Smooth muscle cell (in vitro differentiated cells): Measurements from ENCODE around the gene EPS8L1. TPM values are rescaled to one million over a fixed set of nuclear protein-coding genes. Genes with fewer than 3 reads are reported as not detected.

Source experiments
- DNase-seq: peaks from one replicate; lab custom pipeline; 2025; ENCODE audit not compliant: unreplicated experiment; lab: John Stamatoyannopoulos, UW
- H2AFZ ChIP-seq: fragments of 200-600 bp; sonication (generic); 2 replicates; pipeline ENCODE4 v1.6.0; 2016; ENCODE audit warnings: antibody characterized with exemption, low read depth, mild to moderate bottlenecking
- H3F3A ChIP-seq: fragments of 200-600 bp; sonication (generic); 2 replicates; pipeline ENCODE4 v1.6.0; 2017; ENCODE audit warnings: antibody characterized with exemption, low read depth
- H3K27ac ChIP-seq: fragments of 200-600 bp; sonication (generic); 2 replicates; pipeline ENCODE4 v1.5.1; 2016; ENCODE audit warnings: low read depth, mild to moderate bottlenecking
- H3K27me3 ChIP-seq: fragments of 200-600 bp; sonication (generic); 2 replicates; pipeline ENCODE4 v1.6.1; 2016; ENCODE audit warnings: low read depth, mild to moderate bottlenecking
- H3K36me3 ChIP-seq: fragments of 200-600 bp; sonication (generic); 2 replicates; pipeline ENCODE4 v1.5.1; 2016; ENCODE audit warnings: low read depth
- H3K4me1 ChIP-seq: fragments of 200-600 bp; sonication (generic); 2 replicates; pipeline ENCODE4 v1.5.1; 2016; ENCODE audit warnings: low read depth
- H3K4me2 ChIP-seq: fragments of 200-600 bp; sonication (generic); 2 replicates; pipeline ENCODE4 v1.6.0; 2016; ENCODE audit warnings: mild to moderate bottlenecking
- H3K4me3 ChIP-seq: fragments of 200-600 bp; sonication (generic); 2 replicates; pipeline ENCODE4 v1.5.1; 2016; ENCODE audit warnings: mild to moderate bottlenecking
- H3K79me2 ChIP-seq: fragments of 200-600 bp; sonication (generic); 2 replicates; pipeline ENCODE4 v1.6.0; 2016; ENCODE audit warnings: low read depth, mild to moderate bottlenecking
- H3K9ac ChIP-seq: fragments of 200-600 bp; sonication (generic); 2 replicates; pipeline ENCODE4 v1.6.0; 2016; ENCODE audit warnings: low read depth
- H3K9me3 ChIP-seq: fragments of 200-600 bp; sonication (generic); replicated peaks from 2 replicates; pipeline ENCODE4 v1.5.1; 2016; ENCODE audit warnings: low read depth
- H4K20me1 ChIP-seq: fragments of 200-600 bp; sonication (generic); 2 replicates; pipeline ENCODE4 v1.6.0; 2016; ENCODE audit warnings: low read depth
- CTCF ChIP-seq: fragments of 200-600 bp; sonication (generic); IDR thresholded peaks from 2 replicates; pipeline ENCODE4 v1.5.1; 2017; ENCODE audit warnings: borderline replicate concordance, mild to moderate bottlenecking, antibody characterized with exemption; ENCODE audit not compliant: insufficient read depth, poor library complexity, severe bottlenecking
- WGBS: methylation state at CpG from one replicate; pipeline ENCODE4 v1.1.7; 2016; ENCODE audit warnings: low lambda C conversion rate; 5-methylcytosine and 5-hydroxymethylcytosine counted together
- polyA plus RNA-seq: library from polyadenylated mRNA; unstranded; fragments of >200 nt; fragmentation: Nextera tagmentation; extraction: Ambion mirVana; gene quantifications from 2 replicates; pipeline ENCODE4 v1.2.1, GENCODE V29; 2016
- total RNA-seq: library from RNA; depleted of rRNA; stranded (reverse); fragments of >200 nt; gene quantifications from 2 replicates; pipeline ENCODE4 v1.2.3, GENCODE V29; 2014

EPS8L1 gene
- total and polyA plus RNA-seq, 2 experiments from 2014 or later, result 16.8 to 32.9 TPM

GRCh38 chr19:55048446-55048845 is 27.2 kb upstream of the EPS8L1 start:
- Histone ChIP-seq H3K36me3 (no peaks in the 10 kb centered on the region), H3K27ac (no peak overlapping the region), H3K9me3 (no peaks in the 10 kb centered on the region), H3K27me3 (no peaks in the 10 kb centered on the region), H4K20me1 (peaks cover 10% of the 10 kb centered on the region), H3K4me1 (no peaks in the 10 kb centered on the region), H2AFZ (no peak overlapping the region), H3K4me3 (no peak overlapping the region), H3K9ac (no peak overlapping the region), H3K79me2 (no peaks in the 10 kb centered on the region), H3K4me2 (no peak overlapping the region), H3F3A (no peaks in the 10 kb centered on the region)
- TF ChIP-seq CTCF, result no peak
- 97% methylated on average over 15 of the region's 15 CpGs for WGBS
- no peak for DNase-seq

- Histone ChIP-seq H3K27ac (no peak overlapping the region), H3K4me3 (no peak overlapping the region), H3K9me3 (no peaks in the 10 kb centered on the region), H4K20me1 (peaks cover 10% of the 10 kb centered on the region), H3K4me1 (no peaks in the 10 kb centered on the region), H2AFZ (no peak overlapping the region), H3K79me2 (no peaks in the 10 kb centered on the region), H3K36me3 (peaks cover 10% of the 10 kb centered on the region), H3K4me2 (no peak overlapping the region), H3K27me3 (no peaks in the 10 kb centered on the region), H3K9ac (no peak overlapping the region), H3F3A (no peaks in the 10 kb centered on the region)
- 94% methylated on average over 25 of the region's 25 CpGs for WGBS
- no peak for DNase-seq
- TF ChIP-seq CTCF, result no peak
Observed at GRCh38 chr19:55050749-55051532, 24.7 kb upstream of the EPS8L1 start.

- DNase-seq, result no peak
- Histone ChIP-seq H3K4me3 (no peak overlapping the region), H3K4me2 (no peak overlapping the region), H3K9me3 (no peaks in the 10 kb centered on the region), H3K79me2 (no peaks in the 10 kb centered on the region), H3K9ac (no peak overlapping the region), H3K4me1 (no peaks in the 10 kb centered on the region), H2AFZ (no peak overlapping the region), H3K36me3 (peaks cover 18% of the 10 kb centered on the region), H3K27me3 (no peaks in the 10 kb centered on the region), H3F3A (no peaks in the 10 kb centered on the region), H3K27ac (no peak overlapping the region), H4K20me1 (peaks cover 10% of the 10 kb centered on the region)
- TF ChIP-seq CTCF, result no peak
- 85% methylated on average over 7 of the region's 7 CpGs for WGBS
Observed at GRCh38 chr19:55053735-55054134, 21.9 kb upstream of the EPS8L1 start.

- no peak for DNase-seq
- Histone ChIP-seq H3K4me2 (no peak overlapping the region), H2AFZ (no peak overlapping the region), H3K9ac (no peak overlapping the region), H3F3A (no peaks in the 10 kb centered on the region), H3K27me3 (no peaks in the 10 kb centered on the region), H3K4me1 (no peaks in the 10 kb centered on the region), H3K9me3 (no peaks in the 10 kb centered on the region), H3K79me2 (no peaks in the 10 kb centered on the region), H3K27ac (no peak overlapping the region), H4K20me1 (no peaks in the 10 kb centered on the region), H3K4me3 (no peak overlapping the region), H3K36me3 (peaks cover 18% of the 10 kb centered on the region)
- WGBS, result 100% methylated on average over 9 of the region's 9 CpGs
- no peak for TF ChIP-seq CTCF
Observed at GRCh38 chr19:55056827-55057226, 18.8 kb upstream of the EPS8L1 start.
